ENCODE measurements around the gene HMGCR. TPM values are rescaled to one million over a fixed set of nuclear protein-coding genes. Genes with fewer than 3 reads are reported as not detected.

Gene HMGCR
- total and polyA plus RNA-seq, 2 of the 8 experiments (the other 6 are each of a cell fraction or from before 2014, with no cell fraction given) = 45.8 to 199 TPM

DNA sequence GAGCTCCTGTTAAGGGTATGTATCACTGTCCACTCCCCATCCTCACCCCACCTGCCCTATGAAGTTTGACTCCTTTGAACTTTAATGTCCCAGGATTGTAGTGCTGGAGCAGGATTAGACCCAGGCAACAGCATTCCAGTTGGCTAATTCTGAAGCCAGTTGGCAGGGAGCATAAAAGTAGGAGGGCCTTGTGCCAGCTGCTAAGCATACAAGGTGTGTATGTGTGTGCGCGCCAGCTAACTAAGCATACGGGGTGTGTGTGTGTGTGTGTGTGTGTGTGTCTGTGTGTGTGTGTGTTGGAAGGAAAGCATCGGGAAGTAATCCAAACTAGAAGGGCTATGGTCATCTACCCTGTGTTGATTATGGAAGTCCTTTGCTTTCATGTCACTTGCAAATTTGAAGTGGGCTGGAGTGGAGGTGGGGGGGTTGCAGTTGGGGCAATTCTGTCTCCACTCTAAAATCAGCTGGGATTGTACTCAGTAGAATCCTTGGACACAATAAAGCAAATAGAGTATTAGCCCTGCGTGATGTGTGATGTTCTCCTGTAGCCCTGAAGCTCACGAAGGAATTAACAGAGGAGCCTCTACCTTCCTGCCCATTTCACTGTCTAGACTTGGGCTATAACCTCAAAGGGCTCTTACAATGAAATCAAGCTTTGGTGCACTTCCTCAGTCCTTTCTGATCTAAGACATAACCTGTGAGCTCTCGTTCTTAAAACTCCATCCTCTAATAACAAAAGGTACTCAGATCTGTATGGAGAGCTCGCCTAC lies 26.9 kb downstream of the HMGCR start:
- Histone ChIP-seq H3K4me2 (ENCODE audit: insufficient read depth in 1 of 2, low read depth in 2 of 2, low read length in 2 of 2) (no peak overlapping the region), H4K20me1 (replicated peaks in 1 of 2; ENCODE audit: control insufficient read depth in 1 of 2, insufficient read depth in 2 of 2, low read length in 2 of 2) (peaks cover 4 to 9% of the 10 kb centered on the region in 2 experiments), H3K27me3 (replicated peaks in 1 of 4; ENCODE audit: control insufficient read depth in 3 of 4, extremely low read depth in 1 of 4, insufficient read depth in 3 of 4, low read length in 3 of 4) (no peaks in the 10 kb centered on the region), H4K91ac (replicated peaks; ENCODE audit: insufficient read length, low read length) (no peak overlapping the region), H3K27ac (ENCODE audit: low read depth, low read length) (no peak overlapping the region), H2AK5ac (ENCODE audit: low read depth, low read length) (no peak overlapping the region), H3K4me3 (ENCODE audit: extremely low read depth in 1 of 4, insufficient read depth in 2 of 4, low read depth in 3 of 4, low read length in 4 of 4) (no peak overlapping the region), H2BK12ac (ENCODE audit: low read depth, low read length) (no peak overlapping the region), H2BK120ac (replicated peaks; ENCODE audit: low read depth, low read length) (no peak overlapping the region), H3K9ac (replicated peaks in 1 of 4; ENCODE audit: extremely low read depth in 1 of 4, low read depth in 3 of 4, low read length in 3 of 4) (no peak overlapping the region), H3K14ac (ENCODE audit: insufficient read length) (no peak overlapping the region), H3K23me2 (ENCODE audit: low read depth, low read length) (no peaks in the 10 kb centered on the region), H3K4me1 (replicated peaks in 1 of 4; ENCODE audit: control insufficient read depth in 3 of 4, insufficient read depth in 4 of 4, low read length in 3 of 4) (no peaks in the 10 kb centered on the region), H3K9me3 (ENCODE audit: insufficient read depth in 2 of 2, low read depth in 1 of 2, low read length in 1 of 2) (no peaks in the 10 kb centered on the region), H3K23ac (ENCODE audit: insufficient read length) (no peak overlapping the region), H2AFZ (ENCODE audit: low read length) (no peak overlapping the region), H2BK15ac (ENCODE audit: low read length) (no peak overlapping the region), H3K4ac (replicated peaks; ENCODE audit: insufficient read length, low read depth, low read length) (no peak overlapping the region), H2BK20ac (ENCODE audit: low read length) (no peak overlapping the region), H4K5ac (ENCODE audit: insufficient read length, low read depth, low read length) (no peak overlapping the region), H3K79me2 (ENCODE audit: control insufficient read depth in 1 of 2, insufficient read depth in 2 of 2, low read length in 2 of 2) (no peaks in the 10 kb centered on the region), H3K18ac (ENCODE audit: extremely low read depth, low read length) (no peak overlapping the region), H3K56ac (replicated peaks; ENCODE audit: insufficient read length, low read depth, low read length) (no peak overlapping the region), H4K8ac (ENCODE audit: extremely low read depth, insufficient read depth, low read length) (no peak overlapping the region), H3K79me1 (ENCODE audit: low read depth, low read length) (no peaks in the 10 kb centered on the region), H3K36me3 (ENCODE audit: control insufficient read depth in 2 of 4, insufficient read depth in 4 of 4, low read length in 3 of 4) (peaks cover 16 to 39% (median 26%) of the 10 kb centered on the region in 4 experiments), H2BK5ac (ENCODE audit: low read depth, low read length) (no peak overlapping the region)
- 82% methylated on average over 8 of the region's 8 CpGs; no CpG with 5 or more reads in 1 of the 2 experiments for whole genome bisulfite sequencing, 2 experiments (ENCODE audit: extremely low coverage in 1 of 2, insufficient coverage in 1 of 2, insufficient read length in 1 of 2, insufficient replicate concordance in 2 of 2, low coverage in 1 of 2, low lambda C conversion rate in 2 of 2, missing lambda C conversion rate in 1 of 2)
- DNase-seq (ENCODE audit: low read depth in 1 of 2, low spot score in 2 of 2) = no peak
- no peak for FAIRE-seq
- TF ChIP-seq EGR1 (IDR thresholded peaks at IDR 0.05; ENCODE audit: borderline replicate concordance, low read depth, low read length) (no peak), SP2 (IDR thresholded peaks at IDR 0.05; ENCODE audit: low read length) (no peak), POU5F1 (IDR thresholded peaks at IDR 0.05; ENCODE audit: low read depth, low read length) (no peak), MAX (IDR thresholded peaks at IDR 0.05) (no peak), MAFK (IDR thresholded peaks at IDR 0.05; ENCODE audit: low read depth, low read length) (no peak), EZH2 (IDR thresholded peaks at IDR 0.05; ENCODE audit: low read depth, low read length, severe bottlenecking) (no peak), SIRT6 (IDR thresholded peaks at IDR 0.05; ENCODE audit: low read length) (no peak), HDAC6 (IDR thresholded peaks at IDR 0.05; ENCODE audit: low read depth, low read length) (no peak), POLR2AphosphoS5 (IDR thresholded peaks at IDR 0.05; ENCODE audit: low read depth, low read length) (peak; percentile 75), POLR2A (IDR thresholded peaks at IDR 0.05; ENCODE audit: control extremely low read depth in 1 of 2, low read depth in 2 of 2, low read length in 2 of 2) (peak in 1 of 2 experiments; percentile 49; a peak in 1 of 3 replicates), RFX5 (IDR thresholded peaks at IDR 0.05; ENCODE audit: borderline replicate concordance, low read depth, low read length) (no peak), EP300 (IDR thresholded peaks at IDR 0.05; ENCODE audit: borderline replicate concordance in 1 of 2, low read depth in 2 of 2, low read length in 2 of 2) (no peak)
- POLR2A ChIA-PET (ENCODE audit: partially characterized antibody) = interaction anchor here (1.0 to 1.6 kb wide), 5 partner anchors 8 to 319 kb away, joined by 3 to 5 read pairs (median 3); partner anchors contain the start of gene HMGCR
- CTCF ChIA-PET (ENCODE audit: partially characterized antibody) = interaction anchor here (0.9 to 1.8 kb wide), 4 partner anchors 9 to 23 kb away, joined by 3 to 6 read pairs (median 4); no protein-coding TSS in a partner anchor
